NCI-H82 treated with DMSO at 0.1 percent for 48 hours (cell line): ENCODE measurements around the gene TSPOAP1.
A peak's percentile ranks its signal among the peaks of the same experiment; 100 is the strongest.

ENCODE experiments used
- DNase-seq: peaks from one replicate; lab custom pipeline; 2025; ENCODE audit not compliant: unreplicated experiment; lab: John Stamatoyannopoulos, UW

TSPOAP1 gene

DNA sequence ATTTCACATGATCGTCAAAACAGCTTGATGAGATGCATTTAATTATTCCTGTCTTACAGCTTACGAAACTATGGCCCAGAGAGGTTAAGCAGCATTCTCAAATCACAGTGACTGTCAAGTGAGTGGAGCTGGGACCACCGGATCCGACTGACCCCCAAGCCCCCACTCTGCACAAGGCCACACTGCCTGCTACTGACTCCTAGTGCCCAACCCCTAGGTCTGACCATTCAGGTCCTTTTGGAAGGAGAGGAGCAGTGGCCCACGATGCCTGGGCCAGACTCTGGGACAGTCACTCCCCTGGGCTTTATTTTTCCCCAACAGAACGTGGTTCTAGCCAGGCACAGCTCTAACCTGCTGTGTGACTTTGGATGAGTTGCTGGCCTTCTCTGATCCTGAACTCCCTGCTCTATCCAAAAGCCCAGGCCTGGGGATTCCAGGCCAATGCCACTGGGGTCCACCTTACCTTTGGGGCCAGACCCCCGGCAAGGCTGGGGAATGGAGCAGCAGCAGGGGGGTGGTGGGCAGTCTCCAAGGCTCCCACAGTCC is 9.9 kb downstream of the TSPOAP1 start:
- DNase-seq: no peak

DNA sequence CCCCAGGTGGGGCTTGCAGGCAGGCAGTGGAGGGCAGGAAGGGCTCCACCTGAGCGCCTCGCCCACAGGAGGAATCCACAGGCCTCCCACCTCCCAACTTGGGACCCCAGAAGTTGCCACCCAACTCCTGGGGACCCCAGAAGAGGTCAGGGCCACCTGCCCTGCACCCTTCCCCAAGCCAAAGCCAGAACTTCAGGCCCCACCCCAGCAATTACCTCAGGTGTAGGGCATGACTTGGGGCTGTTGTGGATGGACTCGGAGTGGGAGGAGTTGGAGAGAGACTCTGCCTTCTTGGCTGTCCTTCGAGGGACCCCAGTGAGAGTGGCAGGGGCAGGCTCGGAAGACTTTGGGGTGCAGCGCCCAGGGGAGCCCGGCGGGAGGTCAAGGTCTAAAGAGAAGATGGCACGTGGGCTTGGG is 10.5 kb downstream of the TSPOAP1 start:
- DNase-seq: no peak

DNA sequence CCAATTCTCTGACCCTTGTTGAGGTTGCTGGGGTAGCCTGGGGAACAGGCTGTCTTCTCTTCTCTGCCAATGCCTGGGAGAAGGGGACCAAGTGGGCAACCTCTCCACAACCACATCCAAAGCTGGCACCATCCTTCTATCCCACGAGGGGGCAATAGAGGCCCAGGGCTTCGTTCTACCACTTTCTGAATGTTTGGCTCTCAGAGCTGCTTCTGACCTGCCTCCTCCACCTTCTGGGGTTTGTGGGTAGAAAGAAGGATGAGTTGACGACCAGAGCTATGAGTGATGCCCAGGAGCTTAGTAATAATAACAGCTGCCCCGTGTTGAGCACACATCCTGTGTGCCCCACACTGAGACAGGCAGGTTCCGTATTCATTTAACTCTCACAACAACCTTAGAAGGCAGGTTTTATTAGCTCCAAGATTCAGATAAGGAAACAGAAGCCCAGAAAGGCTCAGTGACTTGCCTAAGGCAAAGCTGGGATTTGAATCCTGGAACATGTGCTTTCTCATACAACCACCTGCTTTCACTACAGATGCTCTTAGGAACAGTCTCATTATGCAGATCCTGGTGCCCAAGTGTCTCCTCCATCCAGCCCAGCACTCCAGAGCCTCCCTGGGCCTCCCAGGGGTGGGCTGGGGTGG is 11.1 kb downstream of the TSPOAP1 start:
- DNase-seq: peak; percentile 48

DNA sequence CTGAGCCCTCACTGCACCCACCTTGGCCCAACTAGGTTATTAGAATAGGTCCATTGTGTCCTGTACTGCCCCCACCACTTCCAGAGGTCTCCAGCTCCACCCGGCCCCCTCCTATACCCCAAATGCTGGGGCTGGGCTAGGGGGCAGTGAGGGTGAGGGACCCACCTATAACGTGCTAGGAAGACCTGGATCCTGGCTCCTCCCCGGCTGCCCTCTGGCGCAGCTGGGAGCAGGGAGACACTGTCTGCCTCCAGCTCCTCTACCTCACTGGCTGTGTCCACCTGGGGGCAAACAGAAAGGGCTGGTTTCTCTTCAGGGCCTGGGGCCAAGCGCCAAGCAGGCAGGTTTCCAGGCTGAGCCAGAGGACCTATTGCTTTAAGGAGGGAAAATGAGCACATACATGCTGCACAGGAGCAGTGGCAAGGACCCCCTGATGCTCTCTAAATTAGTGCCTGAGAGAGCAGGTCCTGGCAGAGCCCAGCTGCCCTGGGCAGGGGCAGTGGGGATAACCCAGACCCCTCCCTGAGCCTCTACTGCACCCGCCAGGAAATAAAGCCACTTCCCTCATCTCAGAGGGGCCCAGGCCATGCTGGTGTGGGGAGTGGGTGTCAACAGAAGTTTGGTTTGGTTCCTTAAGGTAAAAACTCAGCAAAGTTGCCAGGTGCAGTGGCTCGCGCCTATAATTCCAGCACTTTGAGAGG is 12.2 kb downstream of the TSPOAP1 start:
- DNase-seq: no peak

DNA sequence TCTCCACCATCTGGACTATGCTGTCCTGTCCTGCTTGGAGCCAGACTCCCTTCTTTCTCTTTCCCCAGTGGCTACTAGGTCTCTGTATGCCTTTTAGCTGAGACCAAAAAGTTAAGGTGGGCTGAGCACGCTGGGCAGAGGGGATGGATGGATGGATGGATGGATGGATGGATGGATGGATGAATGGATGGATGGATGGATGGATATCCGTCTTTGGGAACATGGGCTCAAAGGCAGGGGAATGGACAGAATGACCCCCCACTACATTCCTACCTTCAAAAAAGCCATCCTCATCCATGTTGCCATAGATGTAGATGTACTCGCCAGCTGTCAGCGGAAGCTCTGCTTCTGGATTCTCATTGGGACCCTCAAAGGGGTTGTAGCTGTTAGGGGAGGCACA is 12.8 kb downstream of the TSPOAP1 start:
- no peak for DNase-seq

DNA sequence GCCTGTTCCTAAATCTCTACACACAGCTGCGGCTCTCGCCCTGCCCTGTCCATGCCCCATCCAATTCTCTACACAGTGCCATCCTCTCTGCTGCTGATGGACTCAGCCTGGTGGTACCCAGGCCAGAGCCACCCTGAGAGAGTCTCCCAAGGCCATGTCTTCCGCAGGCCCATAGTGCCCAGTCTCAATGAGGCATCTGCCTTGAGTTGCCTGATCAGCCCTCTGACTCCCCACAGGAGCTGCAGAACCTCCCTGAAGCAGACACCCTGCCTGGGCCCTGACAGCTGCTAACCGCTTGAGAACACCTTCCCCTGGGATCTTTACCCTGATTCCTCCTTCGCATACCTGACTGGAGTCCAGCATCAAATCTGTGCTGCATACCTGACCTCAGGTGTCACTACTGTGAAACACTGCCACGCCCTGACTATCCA is 13.3 kb downstream of the TSPOAP1 start:
- DNase-seq: no peak

DNA sequence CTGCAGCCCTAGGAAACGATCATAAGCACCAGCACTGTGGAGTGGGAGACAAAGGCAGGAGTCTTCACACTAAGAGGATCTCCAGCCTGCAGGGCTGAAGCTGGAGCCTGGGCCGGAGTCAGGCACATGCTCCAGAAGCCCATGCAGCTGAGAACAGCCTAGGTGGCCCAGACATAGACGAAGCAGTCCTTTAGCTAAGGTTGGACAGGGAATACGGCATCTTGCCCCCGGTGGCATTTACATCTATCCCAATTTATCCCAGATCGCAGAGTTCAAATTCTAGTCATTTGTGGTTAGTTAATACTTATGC is 13.9 kb downstream of the TSPOAP1 start:
- no peak for DNase-seq

DNA sequence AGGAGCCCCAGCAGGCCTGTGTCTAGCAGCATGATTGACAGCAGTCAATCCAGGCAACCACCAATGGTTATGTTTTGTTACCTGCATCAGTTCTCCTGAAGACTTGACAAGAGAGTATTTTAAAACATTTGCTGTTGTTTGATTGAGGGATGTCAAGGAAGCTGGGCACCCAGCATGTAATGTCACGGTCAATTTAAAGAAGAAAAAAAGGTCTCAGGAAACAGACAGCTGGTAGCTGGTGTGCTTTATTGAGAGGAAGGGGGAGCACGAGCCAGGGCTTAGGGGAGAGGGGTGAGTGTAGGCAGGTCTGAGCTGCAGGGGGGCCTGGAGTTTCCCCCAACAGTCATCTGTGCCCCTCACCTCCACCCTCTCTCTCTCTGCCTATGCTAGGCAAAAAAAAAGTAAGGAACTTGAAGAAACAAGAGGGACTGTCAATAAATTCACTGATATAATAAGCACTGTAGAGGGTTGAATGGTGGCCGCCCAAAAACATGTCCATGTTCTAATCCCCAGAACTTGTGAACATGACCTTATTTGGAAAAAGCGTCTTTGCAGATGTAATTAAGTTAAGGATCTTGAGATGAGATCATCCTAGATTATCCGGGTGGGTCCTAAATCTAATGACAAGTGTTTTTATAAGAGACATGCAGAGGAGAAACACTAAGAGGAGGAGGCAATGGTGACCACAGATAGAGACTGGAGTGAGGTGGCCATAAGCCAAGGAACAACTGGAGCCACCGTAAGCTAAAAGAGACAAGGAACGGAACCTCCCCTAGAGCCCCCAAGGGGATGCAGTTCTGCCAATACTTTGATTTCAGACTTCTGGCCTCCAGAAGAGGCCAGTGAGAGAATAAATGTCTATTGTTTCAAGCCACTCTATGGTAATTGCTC is 14.5 kb downstream of the TSPOAP1 start:
- DNase-seq: peak; percentile 97

DNA sequence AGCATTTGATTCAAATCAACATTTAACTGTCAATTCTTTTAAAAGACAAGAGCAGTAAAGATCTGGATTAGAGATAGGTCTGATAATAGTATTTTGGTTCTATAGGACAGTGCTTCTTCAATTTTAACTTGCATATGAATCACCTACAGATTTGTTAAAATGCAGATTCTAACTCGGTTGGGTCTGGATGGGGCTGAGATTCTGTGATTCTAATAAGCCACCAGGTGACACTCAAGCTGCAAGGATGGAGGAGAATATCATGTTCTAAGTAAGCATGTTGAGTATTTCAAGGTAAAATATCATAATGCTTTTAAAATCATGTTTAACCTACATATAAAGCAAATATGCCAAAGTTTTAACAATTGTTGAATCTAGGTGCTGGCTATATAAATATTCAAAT is 15.8 kb downstream of the TSPOAP1 start:
- no peak for DNase-seq

DNA sequence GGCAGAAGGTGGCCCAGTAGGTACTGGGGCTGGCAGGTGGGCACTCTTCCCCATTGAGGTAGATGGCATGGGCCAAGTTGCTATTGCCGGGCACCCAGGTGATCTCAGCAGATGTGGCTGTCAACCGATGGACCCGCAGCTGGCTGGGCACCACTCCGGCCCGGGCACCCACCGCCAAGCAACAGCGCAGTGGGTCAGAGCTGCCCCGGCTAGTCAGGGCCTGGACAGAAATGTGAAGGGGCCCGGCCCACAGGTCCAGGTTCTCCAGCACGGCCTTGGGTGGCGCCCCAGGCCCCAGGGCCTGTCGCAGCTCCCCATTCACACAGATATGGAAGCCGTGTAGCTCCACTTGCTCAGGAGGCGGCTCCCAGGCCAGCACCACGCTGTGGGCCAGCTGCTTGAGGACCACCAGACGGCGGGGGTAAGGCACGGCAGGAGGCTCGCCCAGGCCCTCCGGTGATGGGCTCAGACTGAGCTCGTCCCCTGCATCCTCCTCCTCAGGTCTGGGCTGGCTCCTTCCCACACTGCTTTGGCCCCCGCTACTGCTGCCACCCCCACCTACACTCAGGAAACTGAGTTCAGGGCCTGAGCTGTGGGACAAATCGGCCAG is 16.5 kb downstream of the TSPOAP1 start:
- no peak for DNase-seq

DNA sequence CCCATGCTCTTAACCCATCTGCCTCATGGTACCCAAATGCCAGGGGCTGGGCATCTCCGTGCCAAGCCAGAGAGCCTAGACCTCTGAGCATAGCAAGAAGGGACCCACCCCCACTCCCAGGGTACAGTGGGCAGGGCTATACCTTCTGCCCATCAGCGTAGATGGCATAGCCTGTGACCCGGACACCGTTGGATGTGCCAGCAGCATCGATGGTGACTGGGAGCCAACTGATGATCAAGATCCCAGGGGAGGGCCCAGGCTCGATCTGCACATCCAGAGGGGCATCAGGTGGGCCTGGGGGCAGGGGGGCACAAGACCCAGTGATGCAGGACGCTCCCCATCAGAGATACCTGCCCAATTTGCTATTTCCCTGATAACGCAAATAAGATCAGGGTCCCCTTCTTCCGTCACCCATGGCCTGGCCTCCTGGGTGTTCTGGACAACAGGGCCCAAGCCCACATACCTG is 17.1 kb downstream of the TSPOAP1 start:
- DNase-seq: no peak

DNA sequence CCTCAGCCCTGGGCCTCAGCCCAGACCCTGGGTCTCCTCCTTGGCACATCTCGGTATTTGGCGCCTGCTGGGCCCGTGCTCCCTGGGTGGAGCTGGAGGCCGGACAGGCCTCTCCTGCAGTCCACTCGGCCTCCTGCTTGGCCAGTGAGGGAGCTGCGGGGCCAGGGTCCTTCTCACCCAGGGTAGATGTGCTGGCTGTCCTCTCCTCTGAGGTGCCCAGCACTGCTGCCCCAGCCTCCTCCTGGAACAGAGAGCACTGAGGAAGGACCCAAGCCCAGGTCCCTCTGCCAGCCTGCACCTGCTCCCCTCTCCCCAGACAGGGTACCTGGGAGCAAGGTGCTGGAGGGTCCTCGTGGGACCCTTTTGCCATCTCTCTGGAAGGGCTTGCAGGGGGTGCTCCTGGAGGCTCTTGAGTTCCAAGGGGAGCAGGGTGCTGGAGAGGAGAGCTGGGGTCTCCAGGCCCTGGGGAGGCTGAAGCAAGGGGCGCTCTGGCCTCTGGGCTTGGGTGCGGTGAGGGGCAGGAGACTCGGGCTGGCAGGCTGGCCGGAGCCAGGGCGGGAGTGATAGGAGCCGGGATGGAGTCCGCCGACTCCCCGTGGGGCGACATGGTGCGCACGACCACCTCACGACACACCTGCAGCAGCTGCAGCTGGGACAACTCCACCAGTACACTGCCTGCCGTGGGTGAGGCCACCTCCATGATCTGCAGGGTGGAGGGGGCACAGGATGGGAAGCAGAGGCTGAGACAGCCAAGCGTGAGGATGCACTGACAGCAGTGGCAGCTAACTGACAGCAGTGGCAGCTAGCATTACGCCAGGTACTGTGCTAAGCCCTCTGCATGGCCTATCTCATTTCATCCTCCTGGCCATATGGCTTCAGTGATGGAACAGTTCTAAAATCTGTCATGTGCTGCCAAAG is 17.8 kb downstream of the TSPOAP1 start:
- no peak for DNase-seq

DNA sequence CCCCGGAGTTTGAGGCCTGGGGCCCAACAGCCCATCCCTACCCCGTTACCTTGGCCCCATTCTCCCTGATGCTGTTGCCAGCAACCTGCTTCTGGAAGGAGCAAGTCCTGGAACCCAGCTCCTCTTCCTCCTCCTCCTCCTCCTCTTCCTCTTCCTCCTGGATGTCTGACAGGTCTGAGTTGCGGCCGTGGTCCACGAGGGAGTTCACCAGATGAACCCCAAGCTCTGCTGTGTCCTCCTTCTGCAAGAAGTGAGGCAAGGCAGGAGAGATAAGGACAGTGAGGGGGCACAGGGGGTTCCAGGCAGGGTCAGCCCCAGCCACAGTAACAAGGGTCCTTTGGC is 18.7 kb downstream of the TSPOAP1 start:
- no peak for DNase-seq

DNA sequence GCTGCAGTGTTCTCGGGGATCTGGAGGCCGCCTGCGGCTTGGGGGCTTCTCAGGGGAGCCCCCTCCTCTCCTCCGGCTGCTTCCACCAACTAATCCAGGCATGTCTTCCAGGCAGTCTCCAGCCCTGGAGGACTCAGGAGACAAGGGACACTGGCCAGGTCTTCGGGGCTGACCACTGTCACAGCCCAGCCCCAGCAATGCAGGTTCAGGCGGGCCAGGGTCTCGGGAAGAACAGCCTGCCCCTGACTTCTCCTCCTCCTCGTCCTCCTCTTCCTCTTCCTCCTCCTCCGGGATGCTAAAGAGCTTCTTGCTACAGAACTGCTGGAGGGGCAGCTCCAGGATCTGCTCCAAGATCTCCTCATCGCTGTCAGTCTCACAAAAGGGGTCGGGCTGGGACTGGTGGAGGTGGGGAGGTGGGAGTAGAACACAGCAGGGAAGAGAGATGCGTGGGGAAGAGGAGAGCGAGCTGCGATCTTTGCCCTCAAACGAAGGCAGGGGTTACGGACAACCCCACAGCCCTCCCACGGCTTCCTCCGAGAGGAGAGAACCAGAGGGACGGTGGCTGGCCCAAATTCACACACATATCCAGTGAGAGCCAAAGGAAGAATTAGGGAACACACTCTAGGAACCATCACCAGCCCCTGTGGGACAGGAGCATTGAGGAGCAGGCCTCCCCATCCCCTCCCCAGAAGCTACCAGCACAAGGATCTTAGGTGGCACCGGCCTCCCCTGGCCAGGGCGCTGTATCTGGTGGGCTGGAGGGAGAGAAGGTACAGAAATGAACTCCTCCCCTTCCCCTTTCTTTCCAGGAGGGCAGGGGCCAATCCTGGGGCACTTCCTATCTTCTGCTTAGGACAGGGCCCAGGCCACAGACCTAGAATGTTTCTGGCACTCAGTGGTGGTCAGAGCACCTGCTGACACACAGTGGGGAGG is 19.3 kb downstream of the TSPOAP1 start:
- DNase-seq: no peak

DNA sequence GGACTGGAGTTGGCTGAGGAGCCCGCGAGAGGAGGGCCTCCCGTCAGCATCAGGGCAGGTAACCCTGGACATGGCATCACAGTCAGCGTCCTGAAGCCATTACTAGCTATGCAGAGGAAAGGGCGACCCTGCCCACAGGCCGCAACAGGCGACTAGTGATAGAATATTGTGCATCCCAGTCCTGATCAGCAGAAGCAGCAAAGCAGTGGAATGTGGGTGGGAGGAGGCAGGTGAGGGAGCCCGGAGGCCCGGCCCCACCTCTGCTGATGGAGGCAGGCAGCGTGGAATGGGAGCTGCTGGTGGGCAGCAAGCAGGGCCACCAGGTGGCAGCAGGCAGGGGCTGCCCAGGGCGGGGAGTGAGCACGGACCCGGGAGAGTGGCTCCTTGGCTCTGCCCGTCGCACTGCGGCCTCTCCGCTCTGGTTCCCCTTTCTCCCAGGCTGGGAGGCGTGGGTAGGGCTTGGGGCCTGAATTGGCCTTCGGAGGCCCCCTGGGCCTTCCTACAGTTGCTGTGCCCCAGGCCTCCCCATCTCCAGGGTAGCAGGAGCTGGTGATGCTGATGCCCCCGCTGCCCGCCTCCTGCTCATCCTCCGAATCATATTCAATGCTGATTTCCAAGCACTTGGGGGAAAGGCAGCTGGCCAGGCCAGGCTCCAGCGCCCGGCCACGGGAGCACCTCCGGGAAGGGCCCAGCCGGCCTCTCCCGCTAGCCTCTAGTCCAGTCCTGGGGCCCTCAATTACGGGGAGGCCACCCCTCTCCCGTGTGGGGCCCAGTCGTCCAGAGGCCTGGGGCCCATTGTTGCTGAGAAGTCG is 20.2 kb downstream of the TSPOAP1 start:
- DNase-seq: no peak

DNA sequence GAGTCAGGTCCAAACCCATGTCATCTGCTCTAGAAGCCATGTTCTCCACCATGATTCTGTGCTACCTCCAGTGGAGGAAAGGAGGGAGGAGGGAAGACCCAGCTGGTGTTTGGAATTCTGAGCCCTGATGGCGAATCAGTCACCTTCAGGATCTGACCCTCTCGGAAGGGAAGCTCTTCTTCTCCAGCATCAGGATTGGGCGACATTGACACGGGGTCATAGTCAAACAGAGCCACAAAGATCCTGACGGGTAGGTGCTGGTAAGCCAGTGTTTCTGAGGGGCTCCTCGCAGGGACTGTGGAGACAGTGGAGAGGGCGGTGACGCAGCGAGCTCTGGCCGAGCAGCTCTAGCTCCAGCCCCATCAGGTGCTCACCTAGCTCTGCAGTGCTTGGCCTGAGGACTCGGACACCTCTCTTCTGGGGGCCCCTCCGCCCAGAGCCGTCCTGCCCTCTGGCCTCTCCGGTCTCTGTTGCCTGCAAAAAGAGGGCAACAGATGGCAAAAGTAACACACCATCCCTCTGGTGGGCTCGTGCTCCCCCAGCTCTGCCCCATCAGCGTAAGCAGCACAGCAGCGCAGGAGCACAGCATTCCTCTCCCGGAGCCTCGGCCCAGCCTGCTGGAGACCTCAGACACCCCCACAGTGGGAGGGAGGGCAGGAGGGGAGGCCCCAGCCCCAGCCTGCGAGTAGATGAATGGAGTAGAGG is 21.0 kb downstream of the TSPOAP1 start:
- DNase-seq: no peak

DNA sequence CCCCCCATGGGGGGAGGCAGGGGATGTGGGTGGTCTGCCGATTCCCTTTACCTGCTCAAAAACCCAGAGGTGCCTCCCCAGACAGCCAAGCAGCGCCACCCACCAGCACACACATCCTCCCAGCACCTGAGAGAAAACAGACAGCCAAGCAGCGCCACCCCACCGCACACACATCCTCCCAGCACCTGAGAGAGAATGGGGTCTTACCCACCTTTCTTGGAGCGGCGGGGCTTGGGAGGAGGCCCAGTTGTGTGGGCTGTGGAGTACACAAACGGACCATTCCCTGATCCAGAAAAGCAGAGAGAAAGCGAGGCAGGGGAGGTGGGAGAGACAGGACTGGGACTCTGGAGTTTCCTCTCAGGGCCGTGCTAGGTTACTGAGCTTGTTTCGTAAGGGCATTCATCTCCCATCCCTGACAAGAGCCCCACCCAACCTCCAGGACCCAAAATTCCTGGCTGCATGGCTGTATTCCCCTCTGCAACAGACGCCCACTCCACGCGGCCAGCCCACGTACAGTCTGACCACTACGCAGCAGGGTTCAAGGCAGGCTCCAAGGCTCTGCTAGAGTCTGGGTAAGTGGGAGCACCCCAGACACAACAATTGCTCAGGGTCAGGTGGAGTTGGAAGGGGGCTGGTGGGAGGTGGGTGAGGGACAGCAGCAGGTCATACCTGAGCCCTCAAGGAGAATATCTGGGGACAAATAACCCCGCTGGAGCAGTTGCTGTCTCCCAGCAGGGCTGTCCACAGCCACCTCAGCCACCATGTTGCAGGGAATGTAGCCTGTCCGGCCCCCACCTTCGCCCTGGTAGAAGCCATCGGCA is 22.3 kb downstream of the TSPOAP1 start:
- no peak for DNase-seq
